GM10266 (cell line): ENCODE measurements around the gene FSTL4.

Experiments used
- DNase-seq: peaks from one replicate; pipeline ENCODE4 v3.0.0; 2012; ENCODE audit errors: extremely low spot score
- CTCF ChIP-seq: IDR thresholded peaks from 2 replicates; pipeline ENCODE4 v1.5.1; 2012; ENCODE audit warnings: mild to moderate bottlenecking, low read depth; ENCODE audit not compliant: control insufficient read depth, insufficient read depth; ENCODE audit errors: missing control alignments

The FSTL4 gene

GRCh38 chr5:133483406-133484090 is 128.8 kb downstream of the FSTL4 start:
- no peak for TF ChIP-seq CTCF
- no peak for DNase-seq

GRCh38 chr5:133482028-133482427 is 130.3 kb downstream of the FSTL4 start:
- no peak for DNase-seq
- TF ChIP-seq CTCF = no peak

- no peak for TF ChIP-seq CTCF
- DNase-seq = no peak
Observed at GRCh38 chr5:133480866-133481265, 131.5 kb downstream of the FSTL4 start.

GRCh38 chr5:133480366-133480765 is 132.0 kb downstream of the FSTL4 start:
- no peak for TF ChIP-seq CTCF
- DNase-seq = no peak

GRCh38 chr5:133478199-133478985 is 133.9 kb downstream of the FSTL4 start:
- TF ChIP-seq CTCF = no peak
- no peak for DNase-seq

GRCh38 chr5:133475986-133476385 is 136.4 kb downstream of the FSTL4 start:
- DNase-seq = no peak
- TF ChIP-seq CTCF = no peak

- no peak for DNase-seq
- TF ChIP-seq CTCF = no peak
Observed at GRCh38 chr5:133474851-133475590, 137.3 kb downstream of the FSTL4 start.
